C4-2B (cell line): Measurements from ENCODE around the gene ENPP3.

Source experiments
- CTCF ChIP-seq: fragments of 450-650 bp; conservative IDR thresholded peaks from 2 replicates; pipeline ENCODE4 v1.5.1; 2017; ENCODE audit warnings: mild to moderate bottlenecking
- ZFX ChIP-seq: fragments of 450-650 bp; IDR thresholded peaks from 2 replicates; pipeline ENCODE4 v1.6.1; 2017

- TF ChIP-seq CTCF (no peak), ZFX (no peak)
These were observed 18.8 kb downstream of the ENPP3 start for GRCh38 chr6:131655951-131656350.
